Trophoblast cell (in vitro differentiated cells and primary cell): Measurements from ENCODE around the gene CELSR2.

Experiments
- DNase-seq, 2 donors: peaks; one replicate each; pipeline ENCODE4 v3.0.0-alpha.2; 2016
- H2AFZ ChIP-seq: 2 replicates; pipeline ENCODE4 v1.6.1; 2013; ENCODE audit warnings: low read length, moderate library complexity, mild to moderate bottlenecking; ENCODE audit not compliant: insufficient read depth, poor library complexity
- H2AK5ac ChIP-seq: 2 replicates; pipeline ENCODE4 v1.6.1; 2013; ENCODE audit warnings: mild to moderate bottlenecking, low read length
- H2BK120ac ChIP-seq: 2 replicates; pipeline ENCODE4 v1.6.1; 2013; ENCODE audit warnings: low read length, mild to moderate bottlenecking, moderate library complexity; ENCODE audit not compliant: insufficient read depth, poor library complexity
- H2BK12ac ChIP-seq: 2 replicates; pipeline ENCODE4 v1.6.1; 2013; ENCODE audit warnings: mild to moderate bottlenecking, low read length, moderate library complexity
- H2BK5ac ChIP-seq: 2 replicates; pipeline ENCODE4 v1.6.1; 2013; ENCODE audit warnings: low read length, low read depth, moderate library complexity, mild to moderate bottlenecking; ENCODE audit not compliant: poor library complexity
- H3K14ac ChIP-seq: 2 replicates; pipeline ENCODE4 v1.6.1; 2013; ENCODE audit warnings: mild to moderate bottlenecking, low read length
- H3K18ac ChIP-seq: 2 replicates; pipeline ENCODE4 v1.6.1; 2013; ENCODE audit warnings: mild to moderate bottlenecking, low read length
- H3K23ac ChIP-seq: 2 replicates; pipeline ENCODE4 v1.6.1; 2013; ENCODE audit warnings: low read length
- H3K27ac ChIP-seq: 2 replicates; pipeline ENCODE4 v1.5.1; 2013; ENCODE audit warnings: low read depth, mild to moderate bottlenecking, inconsistent platforms, low read length, moderate library complexity
- H3K27me3 ChIP-seq: 2 replicates; pipeline ENCODE4 v1.6.1; 2013; ENCODE audit warnings: inconsistent platforms, mild to moderate bottlenecking, low read length, moderate library complexity; ENCODE audit not compliant: insufficient read depth
- H3K36me3 ChIP-seq, 2 experiments: 1 replicate in 1 of 2; 2 replicates in 1 of 2; pipeline ENCODE4 v1.6.1; 2013; ENCODE audit warnings: low read length in 2 of 2, mild to moderate bottlenecking in 2 of 2, moderate library complexity in 1 of 2; ENCODE audit not compliant: insufficient read depth in 2 of 2, control insufficient read depth in 1 of 2
- H3K4ac ChIP-seq: 2 replicates; pipeline ENCODE4 v1.6.1; 2013; ENCODE audit warnings: low read depth, mild to moderate bottlenecking, low read length, moderate library complexity
- H3K4me1 ChIP-seq, 2 experiments: 1 replicate in 1 of 2; 2 replicates in 1 of 2; pipeline ENCODE4 v1.6.1; 2013; ENCODE audit warnings: low read length in 2 of 2, mild to moderate bottlenecking in 2 of 2, moderate library complexity in 1 of 2; ENCODE audit not compliant: insufficient read depth in 2 of 2, control insufficient read depth in 1 of 2
- H3K4me2 ChIP-seq: 2 replicates; pipeline ENCODE4 v1.6.1; 2013; ENCODE audit warnings: inconsistent platforms, mild to moderate bottlenecking, low read length, moderate library complexity
- H3K4me3 ChIP-seq: 2 replicates; pipeline ENCODE4 v1.5.1; 2013; ENCODE audit warnings: mild to moderate bottlenecking, low read depth, low read length, inconsistent platforms
- H3K79me1 ChIP-seq: one replicate; pipeline ENCODE4 v1.6.1; 2013; ENCODE audit warnings: low read length
- H3K79me2 ChIP-seq: 2 replicates; pipeline ENCODE4 v1.6.1; 2013; ENCODE audit warnings: low read length, mild to moderate bottlenecking; ENCODE audit not compliant: control insufficient read depth, insufficient read depth, poor library complexity
- H3K9ac ChIP-seq: 2 replicates; pipeline ENCODE4 v1.6.1; 2013; ENCODE audit warnings: mild to moderate bottlenecking, low read length
- H3K9me3 ChIP-seq: 2 replicates; pipeline ENCODE4 v1.6.1; 2013; ENCODE audit warnings: low read depth, mild to moderate bottlenecking, control low read depth, inconsistent platforms, low read length; ENCODE audit not compliant: insufficient read depth
- H4K12ac ChIP-seq: 2 replicates; pipeline ENCODE4 v1.6.1; 2013; ENCODE audit warnings: low read depth, mild to moderate bottlenecking, low read length, moderate library complexity
- H4K8ac ChIP-seq: 2 replicates; pipeline ENCODE4 v1.6.1; 2013; ENCODE audit warnings: low read depth, mild to moderate bottlenecking, low read length, moderate library complexity
- H4K91ac ChIP-seq: one replicate; pipeline ENCODE4 v1.6.1; 2013; ENCODE audit warnings: low read depth, mild to moderate bottlenecking, low read length, moderate library complexity
- WGBS: extraction: QIAGEN DNeasy Blood & Tissue Kit; methylation state at CpG from one replicate; pipeline ENCODE4 v1.1.7; 2013; ENCODE audit warnings: missing lambda C conversion rate; ENCODE audit not compliant: insufficient read length, insufficient coverage; ENCODE audit errors: extremely low coverage; 5-methylcytosine and 5-hydroxymethylcytosine counted together

CELSR2 gene

DNA sequence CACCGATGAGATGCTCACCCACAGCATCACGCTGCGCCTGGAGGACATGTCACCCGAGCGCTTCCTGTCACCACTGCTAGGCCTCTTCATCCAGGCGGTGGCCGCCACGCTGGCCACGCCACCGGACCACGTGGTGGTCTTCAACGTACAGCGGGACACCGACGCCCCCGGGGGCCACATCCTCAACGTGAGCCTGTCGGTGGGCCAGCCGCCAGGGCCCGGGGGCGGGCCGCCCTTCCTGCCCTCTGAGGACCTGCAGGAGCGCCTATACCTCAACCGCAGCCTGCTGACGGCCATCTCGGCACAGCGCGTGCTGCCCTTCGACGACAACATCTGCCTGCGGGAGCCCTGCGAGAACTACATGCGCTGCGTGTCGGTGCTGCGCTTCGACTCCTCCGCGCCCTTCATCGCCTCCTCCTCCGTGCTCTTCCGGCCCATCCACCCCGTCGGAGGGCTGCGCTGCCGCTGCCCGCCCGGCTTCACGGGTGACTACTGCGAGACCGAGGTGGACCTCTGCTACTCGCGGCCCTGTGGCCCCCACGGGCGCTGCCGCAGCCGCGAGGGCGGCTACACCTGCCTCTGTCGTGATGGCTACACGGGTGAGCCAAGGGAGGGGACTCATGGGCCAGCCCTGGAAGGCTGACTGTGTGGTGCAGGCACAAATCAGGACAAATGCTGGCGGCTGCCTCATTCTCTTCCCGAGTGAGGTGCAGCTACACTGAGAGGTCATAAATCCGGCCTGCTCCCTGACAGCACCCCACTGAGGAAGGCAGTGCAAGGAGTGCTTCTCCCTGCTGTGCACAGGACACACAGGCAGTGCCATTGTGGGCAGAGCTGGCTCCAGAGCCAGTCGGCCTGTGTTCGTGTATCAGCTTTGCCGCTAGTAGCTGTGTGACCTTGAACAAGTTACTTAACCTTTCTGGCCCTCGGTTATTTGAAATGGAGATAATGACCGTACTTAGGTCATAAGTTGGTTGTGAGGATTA, 9.4 kb downstream of the CELSR2 start:
- Histone ChIP-seq H3K23ac (no peak overlapping the region), H2BK12ac (no peak overlapping the region), H3K18ac (no peak overlapping the region), H3K9me3 (no peaks in the 10 kb centered on the region), H3K14ac (no peak overlapping the region), H3K27me3 (no peaks in the 10 kb centered on the region), H3K4ac (no peak overlapping the region), H2AFZ (no peak overlapping the region), H3K9ac (no peak overlapping the region), H3K4me3 (no peak overlapping the region), H3K79me1 (peaks cover 17% of the 10 kb centered on the region), H2AK5ac (no peak overlapping the region), H4K12ac (no peak overlapping the region), H2BK5ac (no peak overlapping the region), H4K8ac (no peak overlapping the region), H4K91ac (no peak overlapping the region), H3K4me1 (peaks cover 30 to 32% of the 10 kb centered on the region in 2 experiments), H3K4me2 (no peak overlapping the region), H2BK120ac (no peak overlapping the region), H3K27ac (no peak overlapping the region), H3K79me2 (peaks cover 12% of the 10 kb centered on the region), H3K36me3 (peaks cover 36 to 37% of the 10 kb centered on the region in 2 experiments)
- DNase-seq, result no peak
- no CpG with 5 or more reads among the region's 69 CpGs for WGBS

DNA sequence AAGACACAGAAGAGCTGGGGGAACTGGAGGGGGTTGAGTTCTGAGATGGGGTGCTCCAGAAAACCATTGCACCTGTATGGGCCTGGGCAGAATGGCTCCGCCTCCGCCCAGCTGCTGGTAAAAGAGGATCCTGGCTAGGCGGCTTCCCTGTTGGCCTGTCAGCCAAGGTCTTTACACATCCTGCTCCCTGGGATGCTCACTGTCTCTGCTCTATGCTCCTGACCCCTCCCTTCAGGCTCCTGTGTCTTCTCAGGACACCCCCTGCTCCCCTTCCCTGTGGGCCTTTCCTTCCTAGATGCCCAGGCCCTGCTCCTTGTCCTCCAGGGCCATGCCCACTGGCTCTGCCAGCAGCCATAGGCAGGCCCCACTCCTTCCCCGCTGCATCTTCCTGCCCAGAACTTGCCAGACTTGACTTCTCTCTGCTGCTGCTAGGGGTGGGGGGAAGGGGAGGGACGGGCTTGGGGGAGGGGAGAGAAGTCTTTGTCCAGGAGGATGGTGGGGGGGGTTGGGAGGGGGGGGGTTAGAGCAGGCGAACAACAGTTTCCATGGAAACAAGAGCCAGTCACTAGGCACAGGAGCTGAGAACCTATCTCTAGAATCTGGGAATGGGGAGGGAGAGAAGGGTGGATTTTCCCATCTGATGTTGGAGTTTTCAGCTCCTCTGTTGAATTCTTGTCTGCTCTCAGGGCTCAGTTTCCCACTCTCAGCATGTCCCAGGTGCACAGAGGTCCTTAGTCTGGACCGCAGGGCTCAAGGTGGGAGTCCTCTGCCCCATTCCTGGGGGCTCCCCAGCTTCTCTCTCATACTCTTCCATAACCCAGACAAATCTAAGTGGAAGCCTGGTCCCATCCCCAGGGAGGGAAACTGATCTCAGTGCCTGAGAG, 10.6 kb downstream of the CELSR2 start:
- H3K4me1 ChIP-seq, result peaks cover 19 to 24% of the 10 kb centered on the region in 2 experiments
- no peak overlapping the region for H3K4ac ChIP-seq
- H3K9ac ChIP-seq, result no peak overlapping the region
- H2AK5ac ChIP-seq, result no peak overlapping the region
- no peak overlapping the region for H3K27ac ChIP-seq
- no peaks in the 10 kb centered on the region for H3K9me3 ChIP-seq
- H3K18ac ChIP-seq, result no peak overlapping the region
- peak overlapping the region; percentile 52 for H4K8ac ChIP-seq
- WGBS, result no CpG with 5 or more reads among the region's 7 CpGs
- H4K91ac ChIP-seq, result peak overlapping the region; percentile 36
- H3K79me1 ChIP-seq, result peaks cover 6% of the 10 kb centered on the region
- no peak overlapping the region for H3K4me2 ChIP-seq
- no peaks in the 10 kb centered on the region for H3K27me3 ChIP-seq
- H4K12ac ChIP-seq, result no peak overlapping the region
- peak overlapping the region; percentile 7 for H3K14ac ChIP-seq
- H2AFZ ChIP-seq, result no peak overlapping the region
- peaks cover 43 to 46% of the 10 kb centered on the region in 2 experiments for H3K36me3 ChIP-seq
- no peak for DNase-seq
- H2BK120ac ChIP-seq, result no peak overlapping the region
- H2BK12ac ChIP-seq, result peak overlapping the region; percentile 34
- no peak overlapping the region for H3K4me3 ChIP-seq
- H3K23ac ChIP-seq, result no peak overlapping the region
- H2BK5ac ChIP-seq, result no peak overlapping the region
- H3K79me2 ChIP-seq, result peaks cover 6% of the 10 kb centered on the region

GRCh38 chr1:109261006-109261405, 11.7 kb downstream of the CELSR2 start:
- Histone ChIP-seq H2AK5ac (no peak overlapping the region), H4K91ac (no peak overlapping the region), H2BK12ac (no peak overlapping the region), H3K9me3 (no peaks in the 10 kb centered on the region), H3K79me2 (no peaks in the 10 kb centered on the region), H2AFZ (no peak overlapping the region), H3K14ac (no peak overlapping the region), H3K9ac (no peak overlapping the region), H3K4me3 (no peak overlapping the region), H2BK5ac (no peak overlapping the region), H3K18ac (no peak overlapping the region), H3K79me1 (no peaks in the 10 kb centered on the region), H4K12ac (no peak overlapping the region), H3K36me3 (peaks cover 54 to 56% of the 10 kb centered on the region in 2 experiments), H3K4ac (no peak overlapping the region), H3K4me2 (no peak overlapping the region), H3K4me1 (peaks cover 10 to 16% of the 10 kb centered on the region in 2 experiments), H4K8ac (no peak overlapping the region), H2BK120ac (no peak overlapping the region), H3K27me3 (no peaks in the 10 kb centered on the region), H3K23ac (no peak overlapping the region), H3K27ac (no peak overlapping the region)
- WGBS, result no CpG with 5 or more reads among the region's 16 CpGs
- DNase-seq, result no peak

DNA sequence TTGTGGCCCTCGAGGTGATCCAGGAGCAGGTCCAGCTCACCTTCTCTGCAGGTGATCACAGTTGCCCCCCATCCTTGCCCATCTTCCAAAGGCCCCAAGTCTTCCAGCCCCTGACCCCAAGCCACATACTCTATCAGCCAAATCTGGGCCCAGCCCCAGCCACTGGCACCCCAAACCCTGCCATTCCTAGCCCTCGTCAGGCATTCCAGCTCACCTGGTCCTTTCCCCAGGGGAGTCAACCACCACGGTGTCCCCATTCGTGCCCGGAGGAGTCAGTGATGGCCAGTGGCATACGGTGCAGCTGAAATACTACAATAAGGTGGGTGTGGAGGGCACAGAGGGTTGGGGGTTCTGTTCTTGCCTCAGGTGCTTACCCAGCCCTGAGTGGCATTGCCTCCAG, 12.2 kb downstream of the CELSR2 start:
- H3K23ac ChIP-seq, result no peak overlapping the region
- no peak overlapping the region for H3K27ac ChIP-seq

More for the DNA sequence above, 12.2 kb downstream of the CELSR2 start:
- Histone ChIP-seq H3K14ac (no peak overlapping the region), H3K27me3 (no peaks in the 10 kb centered on the region), H3K79me2 (no peaks in the 10 kb centered on the region), H3K18ac (no peak overlapping the region), H2AK5ac (no peak overlapping the region), H3K9me3 (no peaks in the 10 kb centered on the region), H4K8ac (no peak overlapping the region), H3K4ac (no peak overlapping the region), H3K36me3 (peaks cover 56 to 58% of the 10 kb centered on the region in 2 experiments), H2BK120ac (no peak overlapping the region), H3K4me3 (no peak overlapping the region), H2AFZ (no peak overlapping the region), H2BK5ac (no peak overlapping the region), H3K4me2 (no peak overlapping the region), H3K79me1 (no peaks in the 10 kb centered on the region), H4K91ac (no peak overlapping the region), H3K9ac (no peak overlapping the region), H4K12ac (no peak overlapping the region), H3K4me1 (peaks cover 10 to 16% of the 10 kb centered on the region in 2 experiments), H2BK12ac (no peak overlapping the region)
- DNase-seq, result no peak
- WGBS, result no CpG with 5 or more reads among the region's 6 CpGs
